ENCODE measurements around the gene VSTM4. TPM values are rescaled to one million over a fixed set of nuclear protein-coding genes. Genes with fewer than 3 reads are reported as not detected.

VSTM4 gene
- total and polyA plus RNA-seq, 2 of the 4 experiments (the other 2 are of a cell fraction) = 2.4 to 2.9 TPM

- no peak overlapping the region for H3K56ac ChIP-seq (ENCODE audit: extremely low read depth, insufficient read depth, low read length)
- no peak overlapping the region for H2BK20ac ChIP-seq (ENCODE audit: low read depth, low read length)
- in situ Hi-C loops (cut with MboI; ENCODE audit: low sequenced_read_pairs) (no loop called here), intact Hi-C loops (cut with micrococcal nuclease) (no loop called here), dilution Hi-C loops (cut with HindIII; ENCODE audit: low sequenced_read_pairs, unreplicated experiment) (no loop called here)
- H3K9ac ChIP-seq (ENCODE audit: low read depth, low read length) = no peak overlapping the region
- H3K4me1 ChIP-seq (ENCODE audit: control insufficient read depth, insufficient read depth, low read length) = no peaks in the 10 kb centered on the region
- no peak overlapping the region for H3K4me2 ChIP-seq (ENCODE audit: low read depth, low read length)
- H3K27me3 ChIP-seq (ENCODE audit: control insufficient read depth, insufficient read depth, low read length) = no peaks in the 10 kb centered on the region
- no peaks in the 10 kb centered on the region for H3K79me1 ChIP-seq (ENCODE audit: low read depth in 1 of 2, low read length in 2 of 2)
- H4K20me1 ChIP-seq (ENCODE audit: insufficient read depth, low read length) = peaks cover 3% of the 10 kb centered on the region
- TF ChIP-seq ELK1 (IDR thresholded peaks at IDR 0.05; ENCODE audit: borderline replicate concordance, low read depth, low read length) = no peak
- TF ChIP-seq CHD1 (IDR thresholded peaks at IDR 0.05; ENCODE audit: low read depth, low read length) = no peak
- TF ChIP-seq SMC3 (IDR thresholded peaks at IDR 0.05; ENCODE audit: low read depth, low read length) = no peak
- TF ChIP-seq, protein P1, sequence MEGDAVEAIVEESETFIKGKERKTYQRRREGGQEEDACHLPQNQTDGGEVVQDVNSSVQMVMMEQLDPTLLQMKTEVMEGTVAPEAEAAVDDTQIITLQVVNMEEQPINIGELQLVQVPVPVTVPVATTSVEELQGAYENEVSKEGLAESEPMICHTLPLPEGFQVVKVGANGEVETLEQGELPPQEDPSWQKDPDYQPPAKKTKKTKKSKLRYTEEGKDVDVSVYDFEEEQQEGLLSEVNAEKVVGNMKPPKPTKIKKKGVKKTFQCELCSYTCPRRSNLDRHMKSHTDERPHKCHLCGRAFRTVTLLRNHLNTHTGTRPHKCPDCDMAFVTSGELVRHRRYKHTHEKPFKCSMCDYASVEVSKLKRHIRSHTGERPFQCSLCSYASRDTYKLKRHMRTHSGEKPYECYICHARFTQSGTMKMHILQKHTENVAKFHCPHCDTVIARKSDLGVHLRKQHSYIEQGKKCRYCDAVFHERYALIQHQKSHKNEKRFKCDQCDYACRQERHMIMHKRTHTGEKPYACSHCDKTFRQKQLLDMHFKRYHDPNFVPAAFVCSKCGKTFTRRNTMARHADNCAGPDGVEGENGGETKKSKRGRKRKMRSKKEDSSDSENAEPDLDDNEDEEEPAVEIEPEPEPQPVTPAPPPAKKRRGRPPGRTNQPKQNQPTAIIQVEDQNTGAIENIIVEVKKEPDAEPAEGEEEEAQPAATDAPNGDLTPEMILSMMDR (conservative IDR thresholded peaks at IDR 0.05; ENCODE audit: low read depth, low read length) = no peak
- TF ChIP-seq MXI1 (IDR thresholded peaks at IDR 0.05; ENCODE audit: borderline replicate concordance, low read depth, low read length) = no peak
- no peak for TF ChIP-seq MAZ (IDR thresholded peaks at IDR 0.05; ENCODE audit: borderline replicate concordance, low read depth, low read length)
- TF ChIP-seq NFE2L2 (IDR thresholded peaks at IDR 0.05; ENCODE audit: low read depth, low read length) = no peak
- no peak for TF ChIP-seq CEBPB (IDR thresholded peaks at IDR 0.05; ENCODE audit: low read depth, low read length)
- TF ChIP-seq RAD21 (IDR thresholded peaks at IDR 0.05; ENCODE audit: low read length) = no peak
- no peak for TF ChIP-seq RCOR1 (IDR thresholded peaks at IDR 0.05; ENCODE audit: insufficient replicate concordance, low read length)
- TF ChIP-seq MAFK (IDR thresholded peaks at IDR 0.05; ENCODE audit: low read depth, low read length) = no peak
- no peak for TF ChIP-seq RFX5 (IDR thresholded peaks at IDR 0.05; ENCODE audit: low read depth, low read length)
- no peak for TF ChIP-seq USF2 (IDR thresholded peaks at IDR 0.05; ENCODE audit: low read depth, low read length)
- no peak for TF ChIP-seq FOS (IDR thresholded peaks at IDR 0.05; ENCODE audit: low read depth, low read length)
- TF ChIP-seq BHLHE40 (IDR thresholded peaks at IDR 0.05; ENCODE audit: low read depth, low read length) = no peak
- no peak for TF ChIP-seq POLR2A (IDR thresholded peaks at IDR 0.05; ENCODE audit: low read depth, low read length)
- no TSS peak for BruUV-seq (replicated peaks)
- H4K91ac ChIP-seq (ENCODE audit: insufficient read depth, low read depth, low read length) = no peak overlapping the region
- no peak overlapping the region for H2BK120ac ChIP-seq (ENCODE audit: low read depth, low read length)
- H3K36me3 ChIP-seq (ENCODE audit: control insufficient read depth, insufficient read depth, low read length) = peaks cover 19% of the 10 kb centered on the region; the same call in 1 of the 2 replicates
- no peak overlapping the region for H3K23ac ChIP-seq (ENCODE audit: low read depth, low read length)
- H2BK5ac ChIP-seq (ENCODE audit: low read depth, low read length, poor library complexity, severe bottlenecking) = no peak overlapping the region
- DNase-seq (no peak), ATAC-seq (ENCODE audit: low read depth) (no peak)
- no peak overlapping the region for H3K18ac ChIP-seq (ENCODE audit: low read depth, low read length)
- ChIA-PET CTCF (no interaction called here), POLR2A (ENCODE audit: unreplicated experiment) (no interaction called here)
- H4K5ac ChIP-seq (ENCODE audit: low read depth, low read length) = no peak overlapping the region
- 83% methylated on average over 3 of the region's 6 CpGs; no CpG with 5 or more reads in 1 of the 2 experiments for WGBS, 2 experiments (ENCODE audit: extremely low coverage in 2 of 2, insufficient read length in 1 of 2)
- no peak overlapping the region for H2AK9ac ChIP-seq (replicated peaks; ENCODE audit: low read depth, low read length, poor library complexity)
- no peak overlapping the region for H4K8ac ChIP-seq (ENCODE audit: low read depth in 2 of 2, low read length in 2 of 2)
- H2AK5ac ChIP-seq (ENCODE audit: low read depth, low read length) = no peak overlapping the region
- no peak overlapping the region for H3K4me3 ChIP-seq (ENCODE audit: insufficient read depth, low read depth, low read length)
- peaks cover 9% of the 10 kb centered on the region for H3K9me1 ChIP-seq (ENCODE audit: insufficient read depth, low read length)
- no peak overlapping the region for H2AFZ ChIP-seq (replicated peaks; ENCODE audit: low read length, poor library complexity)
- no peak overlapping the region for H3K14ac ChIP-seq (replicated peaks; ENCODE audit: low read depth, low read length)
- H3K4ac ChIP-seq (ENCODE audit: low read depth, low read length) = no peak overlapping the region
- H3K27ac ChIP-seq (ENCODE audit: insufficient read depth, low read length) = no peak overlapping the region
- H3K9me3 ChIP-seq (ENCODE audit: control insufficient read depth, insufficient read depth, low read length) = no peaks in the 10 kb centered on the region
- no peak overlapping the region for H2BK15ac ChIP-seq (ENCODE audit: low read depth, low read length)
These were observed 46.6 kb downstream of the VSTM4 start for GRCh38 chr10:49068672-49069217.
